ENCODE results near the gene UBE2C. TPM values are rescaled to one million over a fixed set of nuclear protein-coding genes. Genes with fewer than 3 reads are reported as not detected.
A peak's percentile ranks its signal among the peaks of the same experiment; 100 is the strongest.
"Not testable (repeated sequence)": the region's sequence is repeated elsewhere in the genome, so short reads cannot be mapped to it uniquely, and the experiment has no call there.

Gene UBE2C
- total RNA-seq, 1 donor from 2014 or later = 3.5 TPM

DNA sequence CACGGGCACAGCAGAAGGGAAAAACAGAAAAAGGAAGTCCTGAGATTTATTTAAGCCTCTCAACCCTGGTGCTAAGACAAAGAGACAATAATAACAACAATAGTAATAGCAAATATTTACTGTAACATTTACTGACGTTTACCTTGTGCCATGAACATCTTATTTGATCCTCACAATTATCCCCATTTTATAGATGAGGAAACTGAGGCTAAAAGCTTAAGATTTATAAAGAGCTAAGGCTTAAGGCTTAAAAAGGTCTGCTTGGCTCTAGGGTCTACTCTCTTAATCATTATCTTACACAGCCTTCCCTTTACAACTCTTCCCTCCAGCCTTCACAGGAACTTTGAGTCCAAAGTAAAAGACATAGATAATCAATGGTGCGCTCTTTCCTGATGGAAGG is 24.1 kb upstream of the UBE2C start:
- Histone ChIP-seq H3K4me3 (no peak overlapping the region), H3K27me3 (ENCODE audit: low read depth) (no peaks in the 10 kb centered on the region), H3K27ac (no peak overlapping the region), H3K36me3 (no peaks in the 10 kb centered on the region), H3K9me3 (no peaks in the 10 kb centered on the region), H3K4me1 (peaks cover 24% of the 10 kb centered on the region)
- TF ChIP-seq, protein P1, sequence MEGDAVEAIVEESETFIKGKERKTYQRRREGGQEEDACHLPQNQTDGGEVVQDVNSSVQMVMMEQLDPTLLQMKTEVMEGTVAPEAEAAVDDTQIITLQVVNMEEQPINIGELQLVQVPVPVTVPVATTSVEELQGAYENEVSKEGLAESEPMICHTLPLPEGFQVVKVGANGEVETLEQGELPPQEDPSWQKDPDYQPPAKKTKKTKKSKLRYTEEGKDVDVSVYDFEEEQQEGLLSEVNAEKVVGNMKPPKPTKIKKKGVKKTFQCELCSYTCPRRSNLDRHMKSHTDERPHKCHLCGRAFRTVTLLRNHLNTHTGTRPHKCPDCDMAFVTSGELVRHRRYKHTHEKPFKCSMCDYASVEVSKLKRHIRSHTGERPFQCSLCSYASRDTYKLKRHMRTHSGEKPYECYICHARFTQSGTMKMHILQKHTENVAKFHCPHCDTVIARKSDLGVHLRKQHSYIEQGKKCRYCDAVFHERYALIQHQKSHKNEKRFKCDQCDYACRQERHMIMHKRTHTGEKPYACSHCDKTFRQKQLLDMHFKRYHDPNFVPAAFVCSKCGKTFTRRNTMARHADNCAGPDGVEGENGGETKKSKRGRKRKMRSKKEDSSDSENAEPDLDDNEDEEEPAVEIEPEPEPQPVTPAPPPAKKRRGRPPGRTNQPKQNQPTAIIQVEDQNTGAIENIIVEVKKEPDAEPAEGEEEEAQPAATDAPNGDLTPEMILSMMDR (IDR thresholded peaks at IDR 0.05) = no peak
- ATAC-seq (no peak), DNase-seq (no peak)
- intact Hi-C loops (cut with DNase I) = no loop called here

DNA sequence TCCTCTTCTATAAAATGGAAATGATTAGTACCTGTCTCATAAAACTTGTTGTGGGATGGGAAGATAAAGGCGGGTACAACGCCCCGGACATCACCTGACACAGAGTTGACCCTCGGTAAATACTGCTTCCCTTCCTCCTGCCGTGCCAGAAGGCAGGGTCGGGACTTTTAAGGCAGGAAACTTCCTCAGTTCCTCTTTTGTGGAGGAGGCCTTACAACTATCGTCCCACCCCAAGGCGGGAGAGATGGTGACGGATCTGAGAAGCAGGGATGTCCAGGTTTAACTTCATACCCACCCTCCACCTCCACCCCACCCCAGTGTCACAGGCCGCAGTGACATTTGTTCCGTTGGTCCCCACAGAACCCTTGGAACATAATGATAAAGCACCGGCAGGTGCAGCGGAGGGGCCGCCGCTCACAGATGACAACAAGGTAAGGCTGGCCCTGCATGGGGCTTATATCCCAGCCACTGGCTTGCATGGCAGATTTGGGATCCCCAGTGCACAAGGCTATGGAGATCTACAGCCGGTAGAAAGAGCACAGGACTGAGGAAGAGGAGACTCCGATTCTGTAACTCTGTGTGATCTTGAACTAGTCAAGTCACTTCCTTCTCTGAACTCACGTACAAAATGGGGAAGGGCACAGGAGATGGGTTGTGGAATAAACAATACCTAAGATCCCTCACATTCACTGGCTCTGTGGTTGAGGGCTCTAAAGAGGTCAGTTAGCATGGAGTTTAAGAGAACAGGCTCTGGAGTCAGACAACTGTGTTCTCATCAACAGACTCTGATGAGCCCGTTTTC is 19.9 kb upstream of the UBE2C start:
- H3K9me3 ChIP-seq = no peaks in the 10 kb centered on the region
- no peaks in the 10 kb centered on the region for H3K27me3 ChIP-seq (ENCODE audit: low read depth)
- peaks cover 39% of the 10 kb centered on the region for H3K36me3 ChIP-seq
- DNase-seq (peak; percentile 55), ATAC-seq (peak; percentile 50 to 68)
- peak overlapping the region; percentile 97 for H3K4me3 ChIP-seq
- peak overlapping the region; percentile 98 for H3K27ac ChIP-seq
- H3K4me1 ChIP-seq = peaks cover 10% of the 10 kb centered on the region
- TF ChIP-seq, protein P1 (IDR thresholded peaks at IDR 0.05) = no peak
- intact Hi-C loops (cut with DNase I) = no loop called here

DNA sequence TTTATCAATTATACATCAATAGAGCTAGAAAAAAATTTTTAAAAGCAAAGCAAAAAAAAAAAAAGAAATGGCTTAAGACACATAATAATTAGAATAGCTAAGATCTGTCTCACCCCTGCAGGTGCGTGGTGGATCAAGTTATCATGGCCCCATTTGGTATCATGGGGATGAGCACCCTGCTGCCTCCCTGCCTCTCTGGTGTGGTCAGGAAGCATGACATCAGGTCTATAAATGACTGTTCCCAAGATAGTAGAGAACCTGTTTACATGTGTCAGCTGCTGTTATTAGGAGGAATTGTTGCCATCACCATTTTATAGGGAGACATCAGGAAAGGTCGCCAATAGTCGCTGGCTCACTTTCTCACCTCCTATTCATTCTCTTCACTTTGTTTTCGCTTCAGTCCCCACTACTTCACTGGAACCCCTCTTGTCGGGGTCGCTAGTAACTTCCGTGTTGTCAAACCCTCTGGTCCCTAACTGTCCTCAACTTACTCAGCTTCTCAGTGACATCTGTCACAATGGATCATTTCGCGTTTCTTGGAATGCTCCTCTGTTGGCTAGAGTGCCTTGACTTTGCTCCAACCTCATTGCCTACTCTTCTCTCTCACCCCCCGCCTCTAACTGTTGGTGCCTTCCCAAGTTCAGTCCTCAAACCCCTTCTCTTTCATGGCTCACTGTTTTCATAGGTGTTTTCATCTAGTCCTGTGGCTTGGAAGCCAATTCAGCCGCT is 15.9 kb upstream of the UBE2C start:
- no peak for ATAC-seq
- DNase-seq = no peak
- no peaks in the 10 kb centered on the region for H3K27me3 ChIP-seq (ENCODE audit: low read depth)
- no peaks in the 10 kb centered on the region for H3K9me3 ChIP-seq
- intact Hi-C loops (cut with DNase I) = no loop called here
- H3K36me3 ChIP-seq = peaks cover 48% of the 10 kb centered on the region
- TF ChIP-seq, protein P1 (IDR thresholded peaks at IDR 0.05) = no peak
- H3K4me1 ChIP-seq = peaks cover 18% of the 10 kb centered on the region
- H3K27ac ChIP-seq = no peak overlapping the region
- H3K4me3 ChIP-seq = no peak overlapping the region

DNA sequence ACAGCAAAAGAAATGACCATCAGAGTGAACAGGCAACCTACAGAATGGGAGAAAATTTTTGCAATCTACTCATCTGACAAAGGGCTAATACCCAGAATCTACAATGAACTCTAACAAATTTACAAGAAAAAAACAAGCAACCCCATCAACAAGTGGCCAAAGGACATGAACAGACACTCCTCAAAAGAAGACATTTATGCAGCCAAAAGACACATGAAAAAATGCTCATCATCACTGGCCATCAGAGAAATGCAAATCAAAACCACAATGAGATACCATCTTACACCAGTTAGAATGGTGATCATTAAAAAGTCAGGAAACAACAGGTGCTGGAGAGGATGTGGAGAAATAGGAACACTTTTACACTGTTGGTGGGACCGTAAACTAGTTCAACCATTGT is 14.9 kb upstream of the UBE2C start:
- H3K4me1 ChIP-seq = peaks cover 15% of the 10 kb centered on the region
- ATAC-seq; H3K4me3 ChIP-seq; H3K27me3 ChIP-seq (ENCODE audit: low read depth); H3K27ac ChIP-seq; intact Hi-C loops (cut with DNase I); DNase-seq; H3K9me3 ChIP-seq: not testable (repeated sequence)
- peaks cover 58% of the 10 kb centered on the region for H3K36me3 ChIP-seq

DNA sequence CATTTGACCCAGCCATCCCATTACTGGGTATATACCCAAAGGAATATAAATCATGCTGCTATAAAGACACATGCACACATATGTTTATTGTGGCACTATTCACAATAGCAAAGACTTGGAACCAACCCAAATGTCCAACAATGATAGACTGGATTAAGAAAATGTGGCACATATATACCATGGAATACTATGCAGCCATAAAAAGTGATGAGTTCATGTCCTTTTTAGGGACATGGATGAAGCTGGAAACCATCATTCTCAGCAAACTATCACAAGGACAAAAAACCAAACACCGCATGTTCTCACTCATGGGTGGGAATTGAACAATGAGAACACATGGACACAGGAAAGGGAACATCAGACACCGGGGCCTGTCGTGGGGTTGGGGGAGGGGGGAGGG is 14.5 kb upstream of the UBE2C start:
- H3K27me3 ChIP-seq (ENCODE audit: low read depth); DNase-seq; ATAC-seq; H3K27ac ChIP-seq; intact Hi-C loops (cut with DNase I); H3K4me3 ChIP-seq; H3K9me3 ChIP-seq: not testable (repeated sequence)
- peaks cover 11% of the 10 kb centered on the region for H3K4me1 ChIP-seq
- peaks cover 62% of the 10 kb centered on the region for H3K36me3 ChIP-seq

DNA sequence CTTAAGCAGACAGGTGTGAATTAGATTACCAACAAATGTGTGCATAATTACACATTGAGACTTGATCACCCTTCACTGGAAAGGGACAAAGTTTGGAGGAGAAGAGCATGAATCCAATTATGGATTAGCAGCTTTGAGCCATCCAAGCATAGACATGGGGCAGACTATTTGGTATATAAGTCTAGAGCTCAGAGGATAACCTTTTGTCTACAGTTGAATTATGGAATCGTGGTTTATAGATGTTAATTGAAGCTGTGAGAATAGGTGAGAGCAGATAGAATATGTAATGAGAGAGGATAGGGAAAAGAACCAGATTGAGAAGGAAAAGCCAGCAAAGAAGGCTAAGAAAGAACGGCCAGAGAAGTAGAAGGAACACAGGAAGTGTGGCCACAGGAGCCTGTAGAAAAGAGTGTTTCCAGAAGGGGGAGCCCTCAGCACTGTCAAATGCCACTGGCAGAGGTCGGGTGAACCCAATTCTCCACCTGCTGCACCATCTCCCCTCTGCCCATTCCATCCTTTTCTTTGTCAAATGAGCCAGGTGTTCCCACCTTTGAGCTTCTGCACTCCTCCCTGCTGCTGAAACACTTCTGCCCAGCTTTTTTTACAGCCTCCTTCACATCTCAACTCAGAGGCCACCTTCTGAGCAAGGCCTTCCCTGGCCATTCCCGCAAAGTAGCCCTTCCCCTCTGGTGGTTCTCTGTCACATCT is 13.4 kb upstream of the UBE2C start:
- ATAC-seq = peak; percentile 90 to 93
- peak; percentile 53 for DNase-seq
- intact Hi-C loops (cut with DNase I) = no loop called here

More for the DNA sequence above, 13.4 kb upstream of the UBE2C start:
- Histone ChIP-seq H3K36me3 (peaks cover 66% of the 10 kb centered on the region), H3K9me3 (no peaks in the 10 kb centered on the region), H3K4me3 (no peak overlapping the region), H3K27ac (no peak overlapping the region), H3K27me3 (ENCODE audit: low read depth) (no peaks in the 10 kb centered on the region), H3K4me1 (peaks cover 8% of the 10 kb centered on the region)
- TF ChIP-seq, protein P1 (IDR thresholded peaks at IDR 0.05) = peak; percentile 73
